Gastroesophageal sphincter (tissue), 3 donors: ENCODE data around the gene STX8.
"Not testable (repeated sequence)": the region's sequence is repeated elsewhere in the genome, so short reads cannot be mapped to it uniquely, and the experiment has no call there.

Experiments
- POLR2A ChIP-seq, 2 donors: fragments of 450-650 bp; IDR thresholded peaks; one replicate each; pipeline ENCODE4 v1.6.1; 2017; ENCODE audit warnings: antibody characterized with exemption in 2 of 2, mild to moderate bottlenecking in 2 of 2, moderate library complexity in 1 of 2
- TF ChIP-seq, protein P1 (sequence below), 4 experiments: fragments of 200-600 bp in 2 of 4; fragments of 450-650 bp in 2 of 4; sonication (generic) in 1 of 4; IDR thresholded peaks; one replicate each; pipeline ENCODE4 v1.5.1; 2017 to 2019; ENCODE audit warnings: antibody characterized with exemption in 4 of 4, mild to moderate bottlenecking in 2 of 4, moderate library complexity in 2 of 4

DNA sequence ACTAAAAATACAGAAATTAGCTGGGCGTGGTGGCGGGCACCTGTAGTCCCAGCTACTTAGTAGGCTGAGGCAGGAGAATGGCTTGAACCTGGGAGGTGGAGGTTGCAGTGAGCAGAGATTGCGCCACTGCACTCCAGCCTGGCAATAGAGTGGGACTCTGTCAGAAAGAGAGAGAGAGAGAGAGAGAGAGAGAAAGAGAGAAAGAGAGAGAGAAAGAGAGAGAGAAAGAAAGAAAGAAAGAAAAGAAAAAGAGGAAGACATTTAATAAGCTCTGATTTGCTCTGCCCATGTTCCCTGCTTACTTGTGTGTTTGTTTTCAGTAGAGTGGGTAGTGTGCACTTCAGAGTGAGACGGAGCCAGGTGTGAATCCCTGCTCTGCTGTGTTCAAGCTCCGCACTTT is 22.0 kb upstream of the STX8 start:
- TF ChIP-seq, protein P1, sequence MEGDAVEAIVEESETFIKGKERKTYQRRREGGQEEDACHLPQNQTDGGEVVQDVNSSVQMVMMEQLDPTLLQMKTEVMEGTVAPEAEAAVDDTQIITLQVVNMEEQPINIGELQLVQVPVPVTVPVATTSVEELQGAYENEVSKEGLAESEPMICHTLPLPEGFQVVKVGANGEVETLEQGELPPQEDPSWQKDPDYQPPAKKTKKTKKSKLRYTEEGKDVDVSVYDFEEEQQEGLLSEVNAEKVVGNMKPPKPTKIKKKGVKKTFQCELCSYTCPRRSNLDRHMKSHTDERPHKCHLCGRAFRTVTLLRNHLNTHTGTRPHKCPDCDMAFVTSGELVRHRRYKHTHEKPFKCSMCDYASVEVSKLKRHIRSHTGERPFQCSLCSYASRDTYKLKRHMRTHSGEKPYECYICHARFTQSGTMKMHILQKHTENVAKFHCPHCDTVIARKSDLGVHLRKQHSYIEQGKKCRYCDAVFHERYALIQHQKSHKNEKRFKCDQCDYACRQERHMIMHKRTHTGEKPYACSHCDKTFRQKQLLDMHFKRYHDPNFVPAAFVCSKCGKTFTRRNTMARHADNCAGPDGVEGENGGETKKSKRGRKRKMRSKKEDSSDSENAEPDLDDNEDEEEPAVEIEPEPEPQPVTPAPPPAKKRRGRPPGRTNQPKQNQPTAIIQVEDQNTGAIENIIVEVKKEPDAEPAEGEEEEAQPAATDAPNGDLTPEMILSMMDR (IDR thresholded peaks at IDR 0.05), result not testable (repeated sequence)
- TF ChIP-seq POLR2A (IDR thresholded peaks at IDR 0.05), result not testable (repeated sequence)
